GM23248 (cell line): Measurements from ENCODE around the gene PNMA5. TPM values are rescaled to one million over a fixed set of nuclear protein-coding genes. Genes with fewer than 3 reads are reported as not detected.
"Not testable (repeated sequence)": the region's sequence is repeated elsewhere in the genome, so short reads cannot be mapped to it uniquely, and the experiment has no call there.

Experiments used
- DNase-seq: peaks from one replicate; pipeline ENCODE4 v3.0.0-alpha.2; 2015
- H2AFZ ChIP-seq: fragments of 200-600 bp; sonication (generic); 2 replicates; pipeline ENCODE4 v1.6.1; 2016; ENCODE audit warnings: antibody characterized with exemption
- H3F3A ChIP-seq: fragments of 200-600 bp; sonication (generic); 2 replicates; pipeline ENCODE4 v1.6.1; 2016; ENCODE audit warnings: mild to moderate bottlenecking, antibody characterized with exemption, mixed run types; ENCODE audit not compliant: insufficient read depth
- H3K27ac ChIP-seq: fragments of 200-600 bp; sonication (generic); 2 replicates; pipeline ENCODE4 v1.5.1; 2016; ENCODE audit warnings: mild to moderate bottlenecking
- H3K27me3 ChIP-seq: fragments of 200-600 bp; sonication (generic); replicated peaks from 2 replicates; pipeline ENCODE4 v1.6.1; 2016; ENCODE audit warnings: mild to moderate bottlenecking; ENCODE audit not compliant: insufficient read depth
- H3K36me3 ChIP-seq: fragments of 200-600 bp; sonication (generic); 2 replicates; pipeline ENCODE4 v1.6.1; 2016; ENCODE audit warnings: low read depth, mild to moderate bottlenecking
- H3K4me1 ChIP-seq: fragments of 200-600 bp; sonication (generic); 2 replicates; pipeline ENCODE4 v1.6.1; 2016; ENCODE audit warnings: mild to moderate bottlenecking; ENCODE audit not compliant: insufficient read depth
- H3K4me2 ChIP-seq: fragments of 200-600 bp; sonication (generic); one replicate; pipeline ENCODE4 v1.6.1; 2016; ENCODE audit warnings: mild to moderate bottlenecking; ENCODE audit not compliant: unreplicated experiment
- H3K4me3 ChIP-seq: fragments of 200-600 bp; sonication (generic); 2 replicates; pipeline ENCODE4 v1.5.1; 2016; ENCODE audit warnings: mild to moderate bottlenecking
- H3K79me2 ChIP-seq: fragments of 200-600 bp; sonication (generic); 2 replicates; pipeline ENCODE4 v1.6.1; 2016; ENCODE audit warnings: mild to moderate bottlenecking; ENCODE audit not compliant: insufficient read depth
- H3K9ac ChIP-seq: fragments of 200-600 bp; sonication (generic); 2 replicates; pipeline ENCODE4 v1.6.1; 2016; ENCODE audit warnings: mild to moderate bottlenecking
- H3K9me2 ChIP-seq: fragments of 200-600 bp; sonication (generic); 2 replicates; pipeline ENCODE4 v1.6.1; 2016; ENCODE audit warnings: mixed run types, mild to moderate bottlenecking, moderate library complexity; ENCODE audit not compliant: insufficient read depth
- H3K9me3 ChIP-seq: fragments of 200-600 bp; sonication (generic); one replicate; pipeline ENCODE4 v1.6.1; 2017; ENCODE audit warnings: low read depth
- H4K20me1 ChIP-seq: fragments of 200-600 bp; sonication (generic); 2 replicates; pipeline ENCODE4 v1.6.0; 2016; ENCODE audit not compliant: insufficient read depth
- EZH2 ChIP-seq: fragments of 200-600 bp; sonication (generic); IDR thresholded peaks from 2 replicates; pipeline ENCODE4 v1.6.1; 2018; ENCODE audit warnings: antibody characterized with exemption, mild to moderate bottlenecking; ENCODE audit not compliant: insufficient read depth, poor library complexity, severe bottlenecking
- EZH2phosphoT487 ChIP-seq: fragments of 200-600 bp; sonication (generic); IDR thresholded peaks from 2 replicates; pipeline ENCODE4 v1.6.1; 2018; ENCODE audit warnings: antibody characterized with exemption, moderate library complexity, mild to moderate bottlenecking, low read depth; ENCODE audit not compliant: insufficient read depth
- WGBS, 2 experiments: methylation state at CpG; one replicate each; pipeline ENCODE4 v1.1.6; 2015 to 2017; ENCODE audit warnings: low lambda C conversion rate in 2 of 2, low coverage in 1 of 2; ENCODE audit errors: missing lambda C conversion rate in 2 of 2; 5-methylcytosine and 5-hydroxymethylcytosine counted together
- in situ Hi-C: fragments of 300-500 bp; cut with MboI; formaldehyde crosslinking; loops from 2 replicates; pipeline ENCODE4 v1.15.0; 2020
- polyA plus RNA-seq: library from polyadenylated mRNA; unstranded; fragments of >200 nt; fragmentation: Nextera tagmentation; extraction: Ambion mirVana; gene quantifications from 2 replicates; pipeline ENCODE4 v1.2.1, GENCODE V29; 2016
- total RNA-seq: library from RNA; depleted of rRNA; stranded (reverse); fragments of >200 nt; shearing (Covaris generic); gene quantifications from 2 replicates; pipeline ENCODE4 v1.2.3, GENCODE V29; 2014

PNMA5 gene
- total and polyA plus RNA-seq, 2 experiments from 2014 or later: not detected

DNA sequence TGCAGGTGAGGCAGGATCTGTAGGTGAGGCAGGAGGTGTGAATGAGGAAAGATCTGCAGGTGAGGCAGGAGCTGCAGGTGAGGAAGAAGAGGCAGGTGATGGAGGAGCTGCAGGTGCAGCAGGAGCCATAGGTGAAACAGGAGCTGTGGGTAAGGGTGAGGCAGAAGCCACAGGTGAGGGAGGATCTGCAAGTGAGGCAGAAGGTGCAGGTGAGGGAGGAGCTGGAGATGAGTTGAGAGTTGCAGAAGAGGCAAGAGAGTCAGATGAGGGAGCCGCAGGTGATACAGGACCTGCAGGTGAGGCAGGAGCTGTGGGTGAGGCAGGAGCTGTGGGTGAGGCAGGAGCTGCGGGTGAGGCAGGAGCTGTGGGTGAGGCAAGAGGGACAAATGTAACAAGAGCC lies 35.2 kb upstream of the PNMA5 start:
- H2AFZ ChIP-seq: no peak overlapping the region
- no peak for TF ChIP-seq EZH2phosphoT487
- TF ChIP-seq EZH2: no peak
- H3K4me3 ChIP-seq: no peak overlapping the region
- no peaks in the 10 kb centered on the region for H3K79me2 ChIP-seq
- no peaks in the 10 kb centered on the region for H3K4me1 ChIP-seq
- H3K9ac ChIP-seq: no peak overlapping the region
- H3K27ac ChIP-seq: no peak overlapping the region
- no peaks in the 10 kb centered on the region for H3F3A ChIP-seq
- no peak for DNase-seq
- no peaks in the 10 kb centered on the region for H4K20me1 ChIP-seq
- no peaks in the 10 kb centered on the region for H3K9me3 ChIP-seq
- H3K4me2 ChIP-seq: no peak overlapping the region
- in situ Hi-C loops: loop anchor here (25.0 kb wide), 1 partner anchor 408 kb away; the partner anchor contains the start of gene TREX2
- no peaks in the 10 kb centered on the region for H3K27me3 ChIP-seq
- H3K9me2 ChIP-seq: no peaks in the 10 kb centered on the region
- WGBS, 2 experiments: 46 to 100% methylated on average over 1 to 2 of the region's 2 CpGs
- H3K36me3 ChIP-seq: no peaks in the 10 kb centered on the region

DNA sequence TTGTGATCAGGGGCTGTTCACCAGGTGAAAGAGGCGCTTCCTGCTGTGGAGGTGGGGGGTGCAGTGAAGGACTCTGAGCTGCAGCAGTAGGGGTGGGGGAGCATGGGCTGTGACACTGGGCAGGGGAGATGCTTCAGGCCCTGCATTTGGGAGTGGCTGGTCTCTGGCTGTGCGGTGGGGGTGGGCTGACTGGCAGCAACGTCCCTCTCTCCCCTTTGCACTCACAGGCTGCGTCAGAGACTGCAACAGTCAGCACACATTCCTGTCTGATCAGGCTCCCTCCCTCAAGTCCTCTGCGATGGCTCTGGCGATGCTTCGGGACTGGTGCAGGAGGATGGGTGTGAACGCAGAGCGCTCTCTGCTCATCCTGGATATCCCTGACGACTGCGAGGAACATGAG lies 34.6 kb upstream of the PNMA5 start:
- H3K9me2 ChIP-seq, H3K4me2 ChIP-seq, H3K9ac ChIP-seq, H3K27me3 ChIP-seq, H3K79me2 ChIP-seq, H4K20me1 ChIP-seq, H3K4me1 ChIP-seq, H2AFZ ChIP-seq, H3F3A ChIP-seq, DNase-seq, H3K27ac ChIP-seq, H3K36me3 ChIP-seq, H3K9me3 ChIP-seq, H3K4me3 ChIP-seq: not testable (repeated sequence)
- in situ Hi-C loops: loop anchor here (25.0 kb wide), 1 partner anchor 409 kb away; the partner anchor contains the start of gene TREX2
- 64% methylated on average over 10 of the region's 11 CpGs; no CpG with 5 or more reads in 1 of the 2 experiments for WGBS, 2 experiments

DNA sequence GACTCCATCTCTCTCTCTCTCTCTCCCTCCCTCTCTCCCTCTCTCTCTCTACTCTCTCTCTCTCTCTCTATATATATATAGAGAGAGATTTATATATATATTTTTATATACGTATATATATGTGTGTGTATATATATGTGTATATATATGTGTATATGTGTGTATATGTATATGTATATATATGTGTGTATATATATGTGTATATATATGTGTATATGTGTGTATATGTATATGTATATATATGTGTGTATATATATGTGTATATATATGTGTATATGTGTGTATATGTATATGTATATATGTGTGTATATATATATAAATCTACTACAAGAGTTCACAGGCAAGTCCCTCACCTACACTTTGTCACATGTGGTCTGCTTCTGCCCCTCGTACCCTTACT lies 32.6 kb upstream of the PNMA5 start:
- H3K4me2 ChIP-seq, H3K4me3 ChIP-seq, H3K27ac ChIP-seq, DNase-seq, H3K9me3 ChIP-seq, H3K27me3 ChIP-seq, H3F3A ChIP-seq, H3K36me3 ChIP-seq, H3K4me1 ChIP-seq, H4K20me1 ChIP-seq, H3K79me2 ChIP-seq, H3K9me2 ChIP-seq, H3K9ac ChIP-seq, H2AFZ ChIP-seq: not testable (repeated sequence)
- in situ Hi-C loops: loop anchor here (25.0 kb wide), 1 partner anchor 411 kb away; the partner anchor contains the start of gene TREX2
- 30 to 40% methylated on average over 1 to 2 of the region's 2 CpGs for whole genome bisulfite sequencing, 2 experiments

GRCh38 chrX:153019166-153019565 lies 25.2 kb upstream of the PNMA5 start:
- no peak overlapping the region for H3K4me2 ChIP-seq
- H4K20me1 ChIP-seq: no peaks in the 10 kb centered on the region
- DNase-seq: no peak
- no peaks in the 10 kb centered on the region for H3F3A ChIP-seq
- H3K27ac ChIP-seq: no peak overlapping the region
- no peak overlapping the region for H2AFZ ChIP-seq
- in situ Hi-C loops: no loop called here
- WGBS, 2 experiments: 47 to 53% methylated on average over 3 of the region's 3 CpGs
- no peaks in the 10 kb centered on the region for H3K27me3 ChIP-seq
- no peak overlapping the region for H3K9ac ChIP-seq
- no peaks in the 10 kb centered on the region for H3K4me1 ChIP-seq
- no peaks in the 10 kb centered on the region for H3K9me3 ChIP-seq
- no peaks in the 10 kb centered on the region for H3K36me3 ChIP-seq
- no peak overlapping the region for H3K4me3 ChIP-seq
- no peak for TF ChIP-seq EZH2
- no peaks in the 10 kb centered on the region for H3K79me2 ChIP-seq
- no peaks in the 10 kb centered on the region for H3K9me2 ChIP-seq

DNA sequence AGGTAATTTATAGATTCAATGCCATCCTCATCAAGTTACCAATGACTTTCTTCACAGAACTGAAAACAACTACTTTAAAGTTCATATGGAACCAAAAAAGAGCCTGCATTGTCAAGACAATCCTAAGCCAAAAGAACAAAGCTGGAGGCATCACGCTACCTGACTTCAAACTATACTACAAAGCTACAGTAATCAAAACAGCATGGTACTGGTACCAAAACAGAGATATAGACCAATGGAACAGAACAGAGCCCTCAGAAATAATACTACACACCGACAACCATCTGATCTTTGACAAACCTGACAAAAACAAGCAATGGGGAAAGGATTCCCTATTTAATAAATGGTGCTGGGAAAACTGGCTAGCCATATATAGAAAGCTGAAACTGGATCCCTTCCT lies 23.3 kb upstream of the PNMA5 start:
- H3K4me2 ChIP-seq, H2AFZ ChIP-seq, H4K20me1 ChIP-seq, H3K4me3 ChIP-seq, H3F3A ChIP-seq, in situ Hi-C loops, H3K9ac ChIP-seq, H3K9me2 ChIP-seq, H3K4me1 ChIP-seq, DNase-seq, H3K79me2 ChIP-seq, H3K27ac ChIP-seq, H3K36me3 ChIP-seq, H3K9me3 ChIP-seq, H3K27me3 ChIP-seq: not testable (repeated sequence)
- WGBS, 2 experiments: 4 to 28% methylated on average over 2 of the region's 2 CpGs
